GM12873 (cell line): ENCODE data around the gene ZNF768.

ENCODE experiments used
- CTCF ChIP-seq: IDR thresholded peaks from 2 replicates; pipeline ENCODE4 v1.5.1; 2012; ENCODE audit warnings: low read depth, mild to moderate bottlenecking, moderate library complexity, low read length, control low read depth; ENCODE audit not compliant: insufficient read depth; ENCODE audit errors: missing control alignments

The ZNF768 gene

DNA sequence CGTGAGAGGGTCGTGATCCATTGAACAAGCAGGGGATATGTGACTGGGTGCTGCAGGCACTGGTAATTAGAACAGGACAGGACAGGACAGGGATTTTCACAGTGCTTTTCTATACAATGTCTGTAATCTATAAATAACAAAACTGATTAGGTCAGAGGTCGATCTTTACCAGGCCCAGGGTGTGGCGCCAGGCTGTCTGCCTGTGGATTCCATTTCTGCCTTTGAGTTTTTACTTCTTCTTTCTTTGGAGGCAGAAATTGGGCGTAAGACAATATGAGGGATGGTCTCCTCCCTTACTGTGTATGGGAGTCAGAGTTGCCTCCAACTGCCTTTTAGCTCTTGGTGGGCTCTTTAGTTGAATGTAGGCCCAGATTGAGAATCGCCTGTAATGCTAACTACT is 33.3 kb upstream of the ZNF768 start:
- TF ChIP-seq CTCF: no peak

- no peak for TF ChIP-seq CTCF
These were observed 32.5 kb upstream of the ZNF768 start for GRCh38 chr16:30558789-30559377.

GRCh38 chr16:30557957-30558788 is 31.8 kb upstream of the ZNF768 start, which contains the start of gene ZNF764:
Gene ZNF764, minus strand, starts transcription at chr16:30558374. Its CDS starts 192 bp downstream, at chr16:30558182.
- peak; percentile 28 for TF ChIP-seq CTCF

- no peak for TF ChIP-seq CTCF
These were observed 31.3 kb upstream of the ZNF768 start for GRCh38 chr16:30557707-30557956.

DNA sequence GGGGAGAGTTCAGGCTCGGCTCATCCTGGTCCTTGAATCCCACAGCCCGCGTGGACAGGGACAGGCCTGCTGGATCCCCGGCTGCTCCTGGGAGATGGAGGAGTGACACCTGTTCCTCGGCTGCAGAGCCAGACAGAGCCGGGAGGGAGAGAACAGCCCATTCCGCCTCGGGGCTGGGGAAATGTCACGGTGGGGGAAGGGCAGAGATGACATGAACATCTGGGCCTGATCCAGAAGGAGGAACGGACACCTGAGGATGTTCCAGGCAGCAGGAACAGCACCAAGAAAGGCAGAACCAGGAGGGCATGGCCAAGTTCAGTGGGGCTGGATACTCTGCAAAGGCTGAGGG is 29.7 kb upstream of the ZNF768 start:
- no peak for TF ChIP-seq CTCF

GRCh38 chr16:30555315-30556124 is 29.2 kb upstream of the ZNF768 start:
- TF ChIP-seq CTCF: no peak
